Activated CD8-positive, alpha-beta memory T cell treated with anti-CD3 and anti-CD28 coated beads, Interleukin-2, amount 50 U/mL, for 1 hour (primary cell): ENCODE data around the gene PACS2.
"Not testable (repeated sequence)": the region's sequence is repeated elsewhere in the genome, so short reads cannot be mapped to it uniquely, and the experiment has no call there.

ENCODE experiments used
- DNase-seq: peaks from one replicate; pipeline ENCODE4 v3.0.0-alpha.2; 2020; ENCODE audit errors: extremely low read depth

Gene PACS2

GRCh38 chr14:105350450-105351244 is 36.1 kb downstream of the PACS2 start:
- no peak for DNase-seq

- DNase-seq: no peak
Observed at GRCh38 chr14:105351410-105351809, 36.9 kb downstream of the PACS2 start.

- peak; percentile 76 for DNase-seq
Observed at GRCh38 chr14:105351920-105352851, 37.6 kb downstream of the PACS2 start.

GRCh38 chr14:105353136-105353535 is 38.6 kb downstream of the PACS2 start:
- DNase-seq: no peak

GRCh38 chr14:105354541-105354940 is 40.0 kb downstream of the PACS2 start:
- no peak for DNase-seq

GRCh38 chr14:105355049-105355575 is 40.6 kb downstream of the PACS2 start:
- DNase-seq: no peak

GRCh38 chr14:105355850-105356604 is 41.5 kb downstream of the PACS2 start:
- no peak for DNase-seq

GRCh38 chr14:105356927-105357326 is 42.4 kb downstream of the PACS2 start:
- DNase-seq: no peak

- DNase-seq: no peak
Observed at GRCh38 chr14:105357626-105358025, 43.1 kb downstream of the PACS2 start.

- no peak for DNase-seq
Observed at GRCh38 chr14:105358140-105358846, 43.7 kb downstream of the PACS2 start.

- DNase-seq: no peak
Observed at GRCh38 chr14:105358943-105359342, 44.4 kb downstream of the PACS2 start.

- DNase-seq: not testable (repeated sequence)
Observed at GRCh38 chr14:105361412-105361811, 46.9 kb downstream of the PACS2 start.

GRCh38 chr14:105363847-105364708 is 49.5 kb downstream of the PACS2 start:
- DNase-seq: no peak

GRCh38 chr14:105365101-105365500 is 50.6 kb downstream of the PACS2 start:
- DNase-seq: no peak

- no peak for DNase-seq
Observed at GRCh38 chr14:105365681-105366080, 51.1 kb downstream of the PACS2 start.

GRCh38 chr14:105366386-105367074 is 52.0 kb downstream of the PACS2 start:
- no peak for DNase-seq

GRCh38 chr14:105367116-105368031 is 52.8 kb downstream of the PACS2 start:
- DNase-seq: no peak

GRCh38 chr14:105368032-105368417 is 53.5 kb downstream of the PACS2 start:
- DNase-seq: no peak
